Activated CD8-positive, alpha-beta T cell treated with anti-CD3 and anti-CD28 coated beads, Interleukin-2, amount 10 ng/mL, durations not matched to agents 7 days and 5 days (primary cell): ENCODE measurements around the gene TRIP13. TPM values are rescaled to one million over a fixed set of nuclear protein-coding genes. Genes with fewer than 3 reads are reported as not detected.
"Not testable (repeated sequence)": the region's sequence is repeated elsewhere in the genome, so short reads cannot be mapped to it uniquely, and the experiment has no call there.

Experiments used
- ATAC-seq: fragments of 150-1000 bp; cut with Tn5 transposase; one replicate; pipeline ENCODE4 v1.10.0; 2021; ENCODE audit warnings: moderate library complexity
- CTCF ChIA-PET: fragments of 350-600 bp; sonication (Branson Sonifier 250); formaldehyde crosslinking; loops from one replicate; lab custom pipeline; 2021; ENCODE audit warnings: antibody characterized with exemption; lab: Charles Lee
- POLR2A ChIA-PET: fragments of 350-600 bp; sonication (Branson Sonifier 250); formaldehyde crosslinking; loops from one replicate; lab custom pipeline; 2021; ENCODE audit warnings: antibody characterized with exemption; lab: Charles Lee
- DNase-seq: peaks from one replicate; pipeline ENCODE4 v3.0.0-alpha.2; 2020
- H3K27ac Mint-ChIP-seq: one replicate; pipeline ENCODE4 v1.8.0; 2021; ENCODE audit warnings: mild to moderate bottlenecking, mixed read lengths
- H3K27me3 Mint-ChIP-seq: one replicate; pipeline ENCODE4 v1.8.0; 2021; ENCODE audit warnings: low read depth, mixed read lengths
- H3K36me3 Mint-ChIP-seq: one replicate; pipeline ENCODE4 v1.8.0; 2021; ENCODE audit warnings: low read depth, mixed read lengths
- H3K4me1 Mint-ChIP-seq: one replicate; pipeline ENCODE4 v1.8.0; 2021; ENCODE audit warnings: low read depth, mixed read lengths
- H3K4me3 Mint-ChIP-seq: one replicate; pipeline ENCODE4 v1.8.0; 2021; ENCODE audit warnings: mild to moderate bottlenecking, mixed read lengths
- H3K9me3 Mint-ChIP-seq: one replicate; pipeline ENCODE4 v1.8.0; 2022; ENCODE audit warnings: mixed read lengths; ENCODE audit not compliant: insufficient read depth
- total RNA-seq, 2 experiments: library from RNA; stranded (reverse); gene quantifications; one replicate each; pipeline ENCODE4 v1.2.3, GENCODE V29; 2021

The TRIP13 gene
- total RNA-seq, 2 experiments from 2014 or later = 38.6 to 42.6 TPM

- no peak overlapping the region for H3K27ac Mint-ChIP-seq
- POLR2A ChIA-PET = interaction anchor here (1.5 kb wide), 1 partner anchor 13 kb away, joined by 3 read pairs; no protein-coding TSS in a partner anchor
These were observed 26.8 kb downstream of the TRIP13 start for GRCh38 chr5:919356-920000.

GRCh38 chr5:920321-920720 is 27.6 kb downstream of the TRIP13 start:
- Mint-ChIP-seq H3K9me3 (no peaks in the 10 kb centered on the region), H3K27me3 (peaks cover 4% of the 10 kb centered on the region), H3K4me3 (no peak overlapping the region), H3K27ac (no peak overlapping the region), H3K36me3 (peaks cover 21% of the 10 kb centered on the region), H3K4me1 (peaks cover 5% of the 10 kb centered on the region)
- no peak for ATAC-seq
- ChIA-PET POLR2A (interaction anchor here (1.5 kb wide), 1 partner anchor 12 kb away, joined by 3 read pairs; no protein-coding TSS in a partner anchor), CTCF (interaction anchor here (1.1 to 5.7 kb wide), 5 partner anchors 19 to 247 kb away, joined by 3 to 54 read pairs (median 3); no protein-coding TSS in a partner anchor)
- no peak for DNase-seq

More at GRCh38 chr5:919356-920000, 26.8 kb downstream of the TRIP13 start:
- H3K27me3 Mint-ChIP-seq = no peaks in the 10 kb centered on the region
- peaks cover 5% of the 10 kb centered on the region for H3K4me1 Mint-ChIP-seq
- CTCF ChIA-PET = interaction anchor here (0.7 to 2.4 kb wide), 6 partner anchors 18 to 248 kb away, joined by 3 to 8 read pairs (median 4); no protein-coding TSS in a partner anchor
- DNase-seq = no peak
- H3K36me3 Mint-ChIP-seq = peaks cover 24% of the 10 kb centered on the region
- no peak for ATAC-seq
- no peaks in the 10 kb centered on the region for H3K9me3 Mint-ChIP-seq
- no peak overlapping the region for H3K4me3 Mint-ChIP-seq

DNA sequence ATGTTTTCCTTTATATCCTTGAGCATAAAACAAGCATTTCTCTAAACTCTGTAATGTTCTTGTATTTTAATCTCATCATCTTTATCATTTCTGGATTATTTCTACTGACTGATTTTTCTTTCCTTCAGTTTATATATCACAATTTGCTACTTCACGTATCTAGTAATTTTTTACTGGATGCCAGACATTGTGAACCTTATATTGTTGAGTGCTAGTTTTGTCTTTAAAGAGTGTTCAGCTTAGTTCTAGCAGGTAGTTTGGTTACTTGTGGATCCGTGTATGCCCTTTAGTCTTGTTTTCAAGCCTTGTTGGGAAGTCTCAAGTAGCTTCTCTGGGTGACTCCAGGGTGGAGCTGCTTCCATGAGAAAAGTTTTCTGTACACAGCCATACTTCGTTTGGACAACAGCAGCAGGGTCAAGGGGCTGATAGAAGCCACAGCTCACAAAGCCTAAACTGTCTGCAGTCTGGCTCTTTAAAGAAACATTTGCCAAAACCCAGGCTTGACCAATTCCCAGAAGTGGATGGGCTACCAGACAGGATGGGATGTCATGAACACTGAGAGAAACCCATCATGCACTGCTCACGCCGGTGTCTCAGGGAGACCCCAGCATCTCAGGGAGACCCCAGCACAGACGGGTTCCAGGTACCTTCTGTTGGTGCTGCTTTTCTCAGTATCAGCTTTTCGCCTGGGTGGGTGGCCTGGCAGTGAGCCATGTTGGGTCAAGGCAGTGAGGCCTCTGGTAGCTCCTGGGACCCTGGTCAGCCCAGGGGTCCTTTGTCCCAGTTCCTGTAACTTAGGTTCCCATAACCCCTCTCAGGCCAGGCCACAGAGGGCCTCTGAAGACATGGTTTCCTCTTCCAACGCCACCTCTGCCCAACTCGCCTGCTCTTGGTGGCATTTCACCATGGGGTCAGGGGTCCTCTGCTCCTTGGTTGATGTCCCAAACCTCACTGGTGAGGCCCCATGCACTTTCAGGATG is 29.1 kb downstream of the TRIP13 start:
- ChIA-PET POLR2A (no interaction called here), CTCF (interaction anchor here (1.9 to 5.7 kb wide), 3 partner anchors 87 to 246 kb away, joined by 9 to 65 read pairs (median 54); partner anchors contain the start of gene NKD2)
- Mint-ChIP-seq H3K27me3 (peaks cover 15% of the 10 kb centered on the region), H3K27ac (no peak overlapping the region), H3K4me3 (no peak overlapping the region), H3K9me3 (no peaks in the 10 kb centered on the region), H3K4me1 (peaks cover 8% of the 10 kb centered on the region), H3K36me3 (peaks cover 14% of the 10 kb centered on the region)
- ATAC-seq (no peak), DNase-seq (no peak)

- POLR2A ChIA-PET = no interaction called here
- peaks cover 14% of the 10 kb centered on the region for H3K4me1 Mint-ChIP-seq
- no peaks in the 10 kb centered on the region for H3K9me3 Mint-ChIP-seq
- H3K27ac Mint-ChIP-seq = no peak overlapping the region
- H3K36me3 Mint-ChIP-seq = peaks cover 9% of the 10 kb centered on the region
- ATAC-seq (no peak), DNase-seq (no peak)
- no peak overlapping the region for H3K4me3 Mint-ChIP-seq
- H3K27me3 Mint-ChIP-seq = peaks cover 19% of the 10 kb centered on the region
- CTCF ChIA-PET = interaction anchor here (1.2 to 5.7 kb wide), 15 partner anchors 11 to 251 kb away, joined by 3 to 65 read pairs (median 9); partner anchors contain the start of gene NKD2
These were observed 30.0 kb downstream of the TRIP13 start for GRCh38 chr5:922436-923280.

- peaks cover 14% of the 10 kb centered on the region for H3K4me1 Mint-ChIP-seq
- peak; percentile 84 for DNase-seq
- peak; percentile 97 for ATAC-seq
- H3K9me3 Mint-ChIP-seq = no peaks in the 10 kb centered on the region
- no peak overlapping the region for H3K4me3 Mint-ChIP-seq
- H3K27ac Mint-ChIP-seq = no peak overlapping the region
- ChIA-PET CTCF (interaction anchor here (0.7 to 5.7 kb wide), 39 partner anchors 10 to 261 kb away, joined by 3 to 65 read pairs (median 5); partner anchors contain the start of gene NKD2), POLR2A (no interaction called here)
- H3K27me3 Mint-ChIP-seq = peaks cover 23% of the 10 kb centered on the region
- peaks cover 7% of the 10 kb centered on the region for H3K36me3 Mint-ChIP-seq
These were observed 30.7 kb downstream of the TRIP13 start for GRCh38 chr5:923281-923873.

DNA sequence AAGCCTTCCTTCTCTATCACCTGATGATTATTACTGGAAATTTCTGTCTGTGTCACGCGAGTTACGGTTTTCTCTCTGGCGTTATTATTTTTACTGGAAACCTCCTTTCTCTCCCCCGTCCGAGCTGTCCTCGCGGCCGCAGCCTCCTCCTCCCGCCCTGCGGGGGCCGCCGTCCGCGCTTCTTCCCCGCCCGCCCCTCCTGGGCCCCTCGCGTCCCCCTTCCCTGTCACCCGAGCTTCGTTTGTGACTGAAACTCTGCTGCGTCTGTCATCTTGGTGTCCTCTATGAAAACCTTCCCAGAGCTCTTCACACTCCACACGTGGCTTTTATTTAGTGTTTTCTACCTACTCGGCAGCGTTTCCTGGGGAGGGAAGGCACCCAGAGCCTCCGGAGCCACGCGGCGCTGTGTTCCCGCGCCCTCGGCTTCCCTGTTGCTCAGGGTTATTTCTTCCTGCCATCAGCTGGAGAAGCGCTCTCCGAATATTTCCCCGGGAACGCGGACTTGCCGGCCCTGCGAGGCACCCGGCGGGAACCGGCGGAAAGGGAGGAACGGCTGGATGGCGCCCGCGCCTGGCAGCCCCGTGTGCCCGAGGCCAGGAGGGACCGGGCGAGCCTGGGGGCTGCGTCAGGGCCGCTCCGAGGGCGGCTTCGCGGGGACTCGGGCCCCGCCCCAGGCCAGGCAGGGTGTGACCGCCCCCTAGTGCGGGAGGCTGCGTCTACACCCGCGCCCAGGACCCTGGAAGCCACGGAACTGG is 33.9 kb downstream of the TRIP13 start:
- no peak overlapping the region for H3K4me3 Mint-ChIP-seq
- peaks cover 3% of the 10 kb centered on the region for H3K36me3 Mint-ChIP-seq
- ChIA-PET CTCF (interaction anchor here (0.7 to 2.2 kb wide), 7 partner anchors 20 to 217 kb away, joined by 3 to 7 read pairs (median 3); no protein-coding TSS in a partner anchor), POLR2A (no interaction called here)
- ATAC-seq (peak; percentile 71), DNase-seq (no peak)
- H3K9me3 Mint-ChIP-seq = no peaks in the 10 kb centered on the region
- H3K27ac Mint-ChIP-seq = no peak overlapping the region
- H3K4me1 Mint-ChIP-seq = peaks cover 14% of the 10 kb centered on the region
- peaks cover 33% of the 10 kb centered on the region for H3K27me3 Mint-ChIP-seq

- peaks cover 3% of the 10 kb centered on the region for H3K36me3 Mint-ChIP-seq
- ATAC-seq (no peak), DNase-seq (no peak)
- no peak overlapping the region for H3K4me3 Mint-ChIP-seq
- CTCF ChIA-PET = interaction anchor here (1.0 to 2.2 kb wide), 2 partner anchors 23 to 83 kb away, joined by 3 to 7 read pairs; no protein-coding TSS in a partner anchor
- H3K9me3 Mint-ChIP-seq = no peaks in the 10 kb centered on the region
- POLR2A ChIA-PET = no interaction called here
- H3K27ac Mint-ChIP-seq = no peak overlapping the region
- H3K4me1 Mint-ChIP-seq = peaks cover 18% of the 10 kb centered on the region
- peaks cover 33% of the 10 kb centered on the region for H3K27me3 Mint-ChIP-seq
These were observed 34.7 kb downstream of the TRIP13 start for GRCh38 chr5:927172-928015.

DNA sequence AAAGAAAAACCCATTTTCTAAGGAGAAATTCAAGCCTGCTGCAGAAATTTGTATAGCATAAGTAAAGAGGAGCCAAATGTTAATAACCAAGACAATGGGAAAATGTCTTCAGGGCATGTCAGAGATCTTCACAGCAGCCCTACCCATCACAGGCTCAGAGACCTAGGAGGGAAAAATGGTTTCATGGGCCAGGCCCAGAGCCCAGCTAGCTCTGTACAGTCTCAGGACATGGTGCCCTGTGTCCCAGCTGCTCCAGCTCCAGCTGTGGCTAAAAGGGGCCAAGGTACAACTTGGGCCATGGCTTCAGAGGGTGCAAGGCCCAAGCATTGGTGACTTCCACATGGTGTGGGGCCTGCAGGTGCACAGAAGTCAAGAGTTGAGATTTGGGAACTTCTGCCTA is 36.5 kb downstream of the TRIP13 start:
- H3K27ac Mint-ChIP-seq, H3K9me3 Mint-ChIP-seq, ATAC-seq, DNase-seq, H3K36me3 Mint-ChIP-seq, H3K4me3 Mint-ChIP-seq, POLR2A ChIA-PET: not testable (repeated sequence)
- Mint-ChIP-seq H3K27me3 (peaks cover 33% of the 10 kb centered on the region), H3K4me1 (peaks cover 25% of the 10 kb centered on the region)
- CTCF ChIA-PET = interaction anchor here (1.4 kb wide), 1 partner anchor 82 kb away, joined by 3 read pairs; no protein-coding TSS in a partner anchor

- H3K9me3 Mint-ChIP-seq = no peaks in the 10 kb centered on the region
- CTCF ChIA-PET = interaction anchor here (1.4 kb wide), 1 partner anchor 81 kb away, joined by 3 read pairs; no protein-coding TSS in a partner anchor
- POLR2A ChIA-PET = no interaction called here
- peaks cover 33% of the 10 kb centered on the region for H3K27me3 Mint-ChIP-seq
- no peak overlapping the region for H3K4me3 Mint-ChIP-seq
- DNase-seq = no peak
- peaks cover 3% of the 10 kb centered on the region for H3K36me3 Mint-ChIP-seq
- peaks cover 25% of the 10 kb centered on the region for H3K4me1 Mint-ChIP-seq
- no peak for ATAC-seq
- H3K27ac Mint-ChIP-seq = no peak overlapping the region
These were observed 36.9 kb downstream of the TRIP13 start for GRCh38 chr5:929596-929995.
